Type B pancreatic cell (in vitro differentiated cells): ENCODE measurements around the gene APCDD1L. TPM values are rescaled to one million over a fixed set of nuclear protein-coding genes. Genes with fewer than 3 reads are reported as not detected.

Experiments
- DNase-seq: peaks from one replicate; pipeline ENCODE4 v3.0.0; 2021; ENCODE audit warnings: mixed read lengths; ENCODE audit not compliant: unreplicated experiment; ENCODE audit errors: extremely low spot score
- H3K27ac Mint-ChIP-seq: 2 replicates; pipeline ENCODE4 v1.8.0; 2021; ENCODE audit warnings: mild to moderate bottlenecking, mixed read lengths
- H3K27me3 Mint-ChIP-seq: 2 replicates; pipeline ENCODE4 v1.8.0; 2021; ENCODE audit warnings: mixed read lengths
- H3K36me3 Mint-ChIP-seq: 2 replicates; pipeline ENCODE4 v1.8.0; 2021; ENCODE audit warnings: mixed read lengths
- H3K4me1 Mint-ChIP-seq: one replicate; pipeline ENCODE4 v1.8.0; 2021; ENCODE audit warnings: mixed read lengths; ENCODE audit not compliant: unreplicated experiment
- H3K4me3 Mint-ChIP-seq: 2 replicates; pipeline ENCODE4 v1.8.0; 2021; ENCODE audit warnings: mild to moderate bottlenecking, mixed read lengths
- H3K9me3 Mint-ChIP-seq: 2 replicates; pipeline ENCODE4 v1.8.0; 2021; ENCODE audit warnings: mixed read lengths
- total RNA-seq: library from RNA; stranded (reverse); gene quantifications from 2 replicates; pipeline ENCODE4 v1.2.1, GENCODE V29; 2021; ENCODE audit warnings: low replicate concordance
- TF ChIP-seq, protein P1 (sequence below): fragments of 200-600 bp; sonication (generic); conservative IDR thresholded peaks from 2 replicates; pipeline ENCODE4 v1.5.0; 2021; ENCODE audit warnings: antibody characterized with exemption, mild to moderate bottlenecking

Gene APCDD1L
- total RNA-seq, 1 donor from 2014 or later: 0.53 TPM

DNA sequence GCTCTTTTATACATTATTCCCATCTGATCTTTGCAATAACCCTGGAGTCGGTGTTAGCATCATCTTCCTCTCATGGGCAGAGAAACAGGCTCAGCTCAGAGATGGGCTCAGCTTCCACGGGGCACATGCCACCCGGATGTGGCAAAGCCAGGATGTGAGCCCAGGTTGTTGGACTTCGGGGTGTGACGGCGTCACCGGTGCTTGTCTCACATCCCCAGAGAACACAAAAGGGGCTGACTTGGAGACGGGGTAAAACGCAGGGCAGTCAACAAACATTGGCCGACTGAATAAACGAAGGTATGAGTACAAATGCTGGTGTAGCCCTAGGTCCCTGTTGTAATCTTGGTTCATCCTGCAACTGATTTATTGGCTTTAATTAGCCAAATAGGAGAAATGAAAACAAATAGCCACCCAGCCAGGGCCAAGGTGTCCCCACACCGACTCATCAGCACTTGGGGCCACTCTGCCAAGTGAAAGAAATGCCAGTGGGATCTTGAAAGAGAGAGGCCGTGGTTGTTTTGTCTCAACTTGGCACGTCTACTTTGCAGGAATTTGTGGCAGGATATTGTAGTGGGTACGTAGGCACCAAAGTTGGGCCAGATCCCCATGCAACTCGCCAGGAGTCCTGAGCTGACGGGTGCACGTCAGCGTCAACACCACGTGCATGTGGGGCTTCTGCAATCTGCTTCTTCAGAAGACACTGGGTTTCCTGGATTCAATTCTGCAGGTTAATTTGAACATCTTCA lies 42.8 kb downstream of the APCDD1L start:
- Mint-ChIP-seq H3K4me1 (peaks cover 8% of the 10 kb centered on the region), H3K27me3 (no peaks in the 10 kb centered on the region), H3K4me3 (no peak overlapping the region), H3K36me3 (no peaks in the 10 kb centered on the region), H3K9me3 (peaks cover 8% of the 10 kb centered on the region), H3K27ac (no peak overlapping the region)
- peak; percentile 55 for DNase-seq
- TF ChIP-seq, protein P1, sequence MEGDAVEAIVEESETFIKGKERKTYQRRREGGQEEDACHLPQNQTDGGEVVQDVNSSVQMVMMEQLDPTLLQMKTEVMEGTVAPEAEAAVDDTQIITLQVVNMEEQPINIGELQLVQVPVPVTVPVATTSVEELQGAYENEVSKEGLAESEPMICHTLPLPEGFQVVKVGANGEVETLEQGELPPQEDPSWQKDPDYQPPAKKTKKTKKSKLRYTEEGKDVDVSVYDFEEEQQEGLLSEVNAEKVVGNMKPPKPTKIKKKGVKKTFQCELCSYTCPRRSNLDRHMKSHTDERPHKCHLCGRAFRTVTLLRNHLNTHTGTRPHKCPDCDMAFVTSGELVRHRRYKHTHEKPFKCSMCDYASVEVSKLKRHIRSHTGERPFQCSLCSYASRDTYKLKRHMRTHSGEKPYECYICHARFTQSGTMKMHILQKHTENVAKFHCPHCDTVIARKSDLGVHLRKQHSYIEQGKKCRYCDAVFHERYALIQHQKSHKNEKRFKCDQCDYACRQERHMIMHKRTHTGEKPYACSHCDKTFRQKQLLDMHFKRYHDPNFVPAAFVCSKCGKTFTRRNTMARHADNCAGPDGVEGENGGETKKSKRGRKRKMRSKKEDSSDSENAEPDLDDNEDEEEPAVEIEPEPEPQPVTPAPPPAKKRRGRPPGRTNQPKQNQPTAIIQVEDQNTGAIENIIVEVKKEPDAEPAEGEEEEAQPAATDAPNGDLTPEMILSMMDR: no peak

DNA sequence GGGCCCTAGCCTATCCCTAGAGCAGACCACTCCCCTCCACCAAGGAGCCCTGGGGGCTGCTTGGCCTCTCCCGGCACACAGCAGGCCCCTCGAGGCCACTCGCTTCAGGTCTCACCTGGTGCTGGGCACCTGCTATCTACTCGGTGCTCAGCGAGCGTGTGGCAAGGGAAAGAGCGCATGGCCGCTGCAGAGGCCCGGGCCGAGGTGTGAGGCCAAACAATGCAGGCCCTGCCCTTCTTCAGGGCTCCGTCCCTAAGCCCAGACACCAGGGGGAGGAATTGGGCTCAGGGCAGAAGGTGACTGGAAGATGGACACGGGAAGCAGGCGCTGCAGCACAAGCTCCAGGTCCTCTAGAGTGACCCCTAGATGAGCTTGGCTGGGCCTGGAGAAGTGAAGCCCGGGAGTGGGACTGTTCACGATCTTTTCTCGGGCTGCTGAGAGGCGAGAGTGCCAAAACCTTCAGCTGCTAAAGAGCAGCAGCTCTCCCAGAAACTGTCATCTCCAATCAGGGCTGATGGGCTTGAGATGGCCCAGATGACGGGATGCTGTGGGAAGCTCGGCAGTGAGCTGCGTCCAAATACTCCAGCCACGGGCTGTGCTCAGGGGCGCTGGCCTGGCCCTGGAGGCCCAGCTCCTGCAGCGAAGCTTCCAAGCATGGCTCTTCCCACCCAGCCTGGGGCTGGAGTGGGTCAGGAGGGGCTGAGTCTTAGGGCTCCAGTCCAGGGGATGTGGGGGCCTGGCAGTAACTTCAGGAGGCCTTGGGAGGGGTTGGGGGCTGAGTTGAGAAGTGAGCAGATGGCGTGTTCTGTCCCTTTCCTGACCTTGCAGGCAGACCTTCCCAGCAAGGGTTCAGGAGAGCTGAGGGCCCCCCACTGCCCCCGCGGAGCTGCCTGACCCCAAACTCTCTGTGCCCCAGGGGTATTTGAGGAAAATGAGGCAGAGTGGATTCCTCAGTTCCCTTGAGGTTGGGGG lies 43.7 kb downstream of the APCDD1L start:
- H3K27me3 Mint-ChIP-seq: no peaks in the 10 kb centered on the region
- no peak overlapping the region for H3K4me3 Mint-ChIP-seq
- peaks cover 2% of the 10 kb centered on the region for H3K9me3 Mint-ChIP-seq
- peak; percentile 69 for DNase-seq
- no peak overlapping the region for H3K27ac Mint-ChIP-seq
- TF ChIP-seq, protein P1: no peak
- H3K36me3 Mint-ChIP-seq: no peaks in the 10 kb centered on the region
- H3K4me1 Mint-ChIP-seq: peaks cover 8% of the 10 kb centered on the region

DNA sequence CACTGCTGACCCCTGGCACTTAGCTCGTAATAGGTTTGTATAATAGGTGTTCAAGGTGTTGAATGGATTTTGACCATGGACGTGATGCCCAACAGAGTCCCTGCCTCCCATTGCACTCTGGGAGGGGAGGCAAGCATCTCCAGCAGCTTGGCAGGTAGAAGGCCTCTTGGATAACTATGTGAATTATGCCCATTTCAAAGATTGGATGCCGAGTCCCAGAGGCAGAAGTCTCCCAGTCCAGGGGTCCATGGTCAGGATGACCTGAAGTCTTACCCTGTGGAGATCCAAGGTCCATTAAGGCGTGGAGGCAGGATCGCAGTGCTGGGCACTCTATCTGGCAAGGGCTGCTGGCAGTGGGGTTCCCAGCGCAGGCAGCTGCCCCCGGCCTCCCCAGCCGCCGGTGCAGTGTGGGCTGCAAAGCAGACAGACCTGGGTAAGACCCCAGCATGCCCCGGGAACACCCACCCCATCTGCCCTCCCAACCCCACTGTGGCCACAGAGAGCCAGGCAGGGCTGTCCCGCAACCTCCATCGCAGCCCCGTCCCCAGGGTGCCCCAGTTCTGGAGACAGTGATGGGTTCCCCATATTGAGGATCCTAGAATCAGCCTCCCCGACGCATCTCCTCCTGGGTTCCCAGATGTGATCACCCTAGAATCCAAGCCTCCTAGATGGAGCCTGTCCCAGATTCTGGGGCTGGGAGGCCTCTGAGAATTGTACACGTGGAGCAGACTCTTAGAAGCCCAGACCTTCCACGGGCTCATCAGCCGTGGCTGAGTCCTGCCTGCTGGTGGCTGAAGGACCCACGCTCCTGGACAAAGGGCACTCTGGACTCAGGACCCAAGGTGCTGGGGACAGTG lies 44.6 kb downstream of the APCDD1L start:
- no peaks in the 10 kb centered on the region for H3K9me3 Mint-ChIP-seq
- DNase-seq: peak; percentile 63
- no peak overlapping the region for H3K4me3 Mint-ChIP-seq
- TF ChIP-seq, protein P1: no peak
- H3K27me3 Mint-ChIP-seq: no peaks in the 10 kb centered on the region
- peaks cover 8% of the 10 kb centered on the region for H3K4me1 Mint-ChIP-seq
- no peak overlapping the region for H3K27ac Mint-ChIP-seq
- no peaks in the 10 kb centered on the region for H3K36me3 Mint-ChIP-seq

DNA sequence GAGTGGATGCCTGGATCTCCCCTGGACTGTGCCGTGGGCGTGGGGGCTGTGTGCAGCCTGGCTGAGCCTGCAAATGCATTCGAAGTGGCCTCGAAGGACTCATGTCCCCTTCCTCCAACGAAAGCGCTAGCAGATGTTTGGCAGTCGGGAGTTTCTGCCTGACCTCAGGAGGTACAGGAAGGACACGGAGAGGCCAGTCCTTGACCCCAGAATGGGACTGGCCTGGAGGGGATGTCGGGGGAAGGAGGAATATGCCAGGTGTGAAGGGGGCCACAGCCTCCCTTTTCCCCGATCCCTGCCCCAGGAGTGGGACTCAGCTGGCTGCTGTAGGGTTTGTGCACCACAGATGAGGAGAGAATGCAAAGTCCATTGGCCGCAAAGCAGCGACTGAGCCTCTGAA lies 45.6 kb downstream of the APCDD1L start:
- H3K27ac Mint-ChIP-seq: no peak overlapping the region
- no peaks in the 10 kb centered on the region for H3K36me3 Mint-ChIP-seq
- no peaks in the 10 kb centered on the region for H3K9me3 Mint-ChIP-seq
- H3K4me1 Mint-ChIP-seq: peaks cover 12% of the 10 kb centered on the region
- TF ChIP-seq, protein P1: no peak
- no peak overlapping the region for H3K4me3 Mint-ChIP-seq
- H3K27me3 Mint-ChIP-seq: no peaks in the 10 kb centered on the region
- DNase-seq: peak; percentile 64
